ENCODE measurements around the gene BCL2.

GRCh38 chr18:63150326-63150725, 169.2 kb downstream of the BCL2 start:
- TF ChIP-seq CTCF (IDR thresholded peaks at IDR 0.05 in 2 of 3, conservative IDR thresholded peaks at IDR 0.05 in 1 of 3; ENCODE audit: insufficient read depth in 2 of 3, low read depth in 1 of 3, low read length in 3 of 3) (no peak), MAFG (tag; conservative IDR thresholded peaks at IDR 0.05) (no peak), ELF2 (CRISPR knock-in tag; IDR thresholded peaks at IDR 0.05) (no peak), AFF4 (CRISPR knock-in tag; IDR thresholded peaks at IDR 0.05) (no peak)

All from K562 (cell line).